Activated CD4-positive, alpha-beta T cell treated with anti-CD3 and anti-CD28 coated beads, Interleukin-2, Interleukin-6, amounts not matched to agents 100 ng/mL and 50 ng/mL, durations not matched to agents 16 hours and 8 hours (primary cell): Measurements from ENCODE around the gene EMP1.

Experiments used
- DNase-seq: peaks from one replicate; pipeline ENCODE4 v3.0.0-alpha.2; 2020

Gene EMP1

DNA sequence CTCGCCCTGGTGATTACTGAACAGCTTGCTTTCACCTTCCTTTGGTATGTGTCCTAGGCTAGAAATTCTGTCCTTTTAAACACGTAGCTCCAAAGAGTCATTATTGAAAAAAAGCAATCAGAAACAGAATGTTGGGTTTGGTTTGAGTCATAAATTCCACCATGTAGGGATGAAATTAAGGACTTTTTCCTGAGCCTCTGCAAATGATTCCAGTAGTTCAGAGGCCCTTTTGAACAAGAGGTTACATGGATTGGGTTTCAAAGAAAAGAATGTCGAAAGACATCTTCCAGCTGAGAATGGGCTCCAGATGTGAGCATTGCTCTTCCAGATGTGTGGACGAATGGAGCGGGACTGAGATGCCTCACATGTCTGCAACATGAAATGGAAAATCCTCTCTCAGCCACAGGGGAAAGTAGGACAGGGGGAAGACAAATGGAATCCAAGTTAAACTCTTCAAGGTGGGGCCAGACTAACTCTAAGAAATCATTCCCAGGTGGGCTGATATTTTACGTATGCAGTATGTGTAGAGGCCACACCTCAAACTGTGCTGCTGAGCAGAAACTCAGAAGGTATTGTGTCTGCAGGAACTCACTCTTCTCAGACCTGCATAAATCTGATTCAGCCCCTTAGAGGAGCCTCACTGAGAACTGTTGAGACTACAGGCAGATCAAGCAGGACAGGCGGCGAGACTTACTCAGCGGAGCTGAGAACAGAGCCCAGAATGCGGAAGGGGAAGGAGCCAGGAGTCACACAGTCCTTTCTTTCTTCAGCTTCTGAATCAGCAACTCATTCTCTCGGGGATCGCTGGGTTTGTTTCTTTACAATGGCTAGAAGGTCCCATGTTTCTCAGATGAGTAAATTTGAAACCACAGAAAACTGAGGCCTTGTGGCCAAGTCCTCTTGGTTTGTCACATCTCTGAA, 23.3 kb upstream of the EMP1 start:
- DNase-seq: peak; percentile 90

DNA sequence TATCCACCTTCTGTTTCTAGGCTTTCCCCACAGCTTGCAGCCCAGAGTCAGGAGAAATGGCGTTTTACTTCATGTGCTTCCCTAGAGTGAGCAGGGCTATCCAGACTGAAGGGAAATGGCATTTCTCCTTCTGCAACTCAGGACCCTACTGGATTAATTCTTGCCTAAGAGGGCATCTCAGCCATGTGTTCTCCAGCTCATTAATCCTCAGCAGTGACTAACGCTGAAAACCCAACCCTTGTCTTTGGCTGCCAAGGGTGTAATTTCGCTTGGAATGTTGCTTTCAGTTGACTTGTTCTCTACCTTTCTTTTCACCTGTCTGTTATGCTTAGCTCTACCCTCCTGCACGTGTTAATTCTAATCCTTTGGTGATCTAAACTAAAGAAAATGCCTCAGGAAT, 21.0 kb upstream of the EMP1 start:
- no peak for DNase-seq

DNA sequence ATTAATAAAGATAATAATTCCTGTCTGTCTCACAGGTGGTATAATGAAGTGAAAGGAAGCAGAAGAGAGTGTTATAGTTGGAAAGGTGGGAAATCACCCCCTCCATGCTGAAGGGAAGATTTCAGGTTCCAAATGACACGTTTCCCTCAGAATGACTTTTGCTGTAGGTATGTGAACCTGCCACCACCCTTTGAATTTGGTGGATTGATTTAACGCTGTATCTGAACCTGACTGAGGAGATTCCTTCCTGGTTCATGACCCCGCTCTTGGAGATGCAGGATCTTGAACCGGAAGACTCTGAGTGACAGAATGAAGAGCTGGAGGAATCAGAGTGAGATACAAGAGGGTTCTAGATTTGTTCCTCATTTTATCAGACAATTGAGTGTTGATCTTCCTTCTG, 20.3 kb upstream of the EMP1 start:
- no peak for DNase-seq

DNA sequence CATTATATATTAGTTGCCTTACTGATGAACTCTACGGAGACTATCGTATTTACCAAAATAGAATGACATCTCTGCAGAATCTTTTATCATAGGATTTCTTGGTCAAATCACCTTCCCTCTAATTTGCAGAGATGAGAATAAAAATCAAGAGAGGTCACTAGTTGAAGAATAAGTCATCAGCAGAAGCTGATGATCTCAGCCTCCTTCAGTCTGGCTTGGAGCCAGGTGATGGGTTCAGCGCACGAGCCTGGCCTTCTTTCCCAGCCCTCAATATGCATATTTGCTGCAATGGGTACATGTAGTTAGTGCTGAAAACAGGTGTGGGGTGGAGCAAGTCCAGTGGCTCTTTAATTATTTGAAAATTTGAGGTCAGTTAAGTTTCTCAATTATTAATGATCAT, 19.2 kb upstream of the EMP1 start:
- no peak for DNase-seq

DNA sequence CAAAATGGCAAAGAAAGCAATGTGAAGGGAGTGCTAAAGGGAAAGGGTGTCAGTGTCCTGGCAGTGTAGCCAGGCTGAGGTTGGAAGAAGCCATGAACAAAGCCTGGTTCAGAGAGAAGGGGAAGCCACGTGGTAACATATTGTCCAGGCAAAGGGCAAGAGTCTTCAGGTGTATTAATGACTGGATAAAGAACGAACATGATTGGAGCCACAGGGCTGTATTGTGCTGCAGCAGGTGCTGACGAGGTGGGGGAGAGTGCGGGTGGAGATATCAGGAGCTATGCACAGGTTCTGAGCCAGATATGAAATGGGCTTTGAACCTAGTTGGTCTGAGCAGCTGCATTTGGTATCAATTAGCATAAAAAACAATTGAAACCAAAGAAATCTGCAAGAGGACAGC, 18.6 kb upstream of the EMP1 start:
- no peak for DNase-seq

DNA sequence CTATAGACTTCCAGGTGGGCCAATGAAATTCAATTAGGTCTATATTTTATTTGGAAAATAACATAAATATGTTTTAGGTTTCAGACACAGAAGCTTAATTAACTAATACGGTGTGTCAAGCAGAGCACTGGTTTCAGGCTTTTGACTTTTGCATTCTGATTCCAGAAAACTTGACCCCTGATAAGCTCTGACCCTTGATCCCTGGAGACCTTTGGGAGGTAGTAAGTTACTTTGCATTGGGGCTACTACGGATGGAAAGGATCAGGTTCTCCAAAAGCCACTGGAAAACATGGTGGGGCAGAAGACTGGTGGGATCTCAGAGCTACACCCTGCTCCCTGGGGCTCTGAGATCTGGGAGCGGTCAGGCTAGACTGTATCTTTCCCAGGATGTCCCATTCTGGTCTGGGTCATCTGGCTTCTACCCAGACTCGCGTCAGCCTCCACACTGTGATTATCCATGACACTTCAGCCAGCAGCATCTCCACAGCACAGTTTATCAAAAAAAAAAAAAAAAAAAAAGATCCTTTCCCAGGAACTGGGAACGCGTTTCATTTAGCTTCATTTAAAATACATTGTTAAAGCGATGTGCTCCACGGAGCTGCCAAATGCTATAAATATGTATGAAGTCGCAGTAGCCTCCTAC, 17.8 kb upstream of the EMP1 start:
- no peak for DNase-seq

DNA sequence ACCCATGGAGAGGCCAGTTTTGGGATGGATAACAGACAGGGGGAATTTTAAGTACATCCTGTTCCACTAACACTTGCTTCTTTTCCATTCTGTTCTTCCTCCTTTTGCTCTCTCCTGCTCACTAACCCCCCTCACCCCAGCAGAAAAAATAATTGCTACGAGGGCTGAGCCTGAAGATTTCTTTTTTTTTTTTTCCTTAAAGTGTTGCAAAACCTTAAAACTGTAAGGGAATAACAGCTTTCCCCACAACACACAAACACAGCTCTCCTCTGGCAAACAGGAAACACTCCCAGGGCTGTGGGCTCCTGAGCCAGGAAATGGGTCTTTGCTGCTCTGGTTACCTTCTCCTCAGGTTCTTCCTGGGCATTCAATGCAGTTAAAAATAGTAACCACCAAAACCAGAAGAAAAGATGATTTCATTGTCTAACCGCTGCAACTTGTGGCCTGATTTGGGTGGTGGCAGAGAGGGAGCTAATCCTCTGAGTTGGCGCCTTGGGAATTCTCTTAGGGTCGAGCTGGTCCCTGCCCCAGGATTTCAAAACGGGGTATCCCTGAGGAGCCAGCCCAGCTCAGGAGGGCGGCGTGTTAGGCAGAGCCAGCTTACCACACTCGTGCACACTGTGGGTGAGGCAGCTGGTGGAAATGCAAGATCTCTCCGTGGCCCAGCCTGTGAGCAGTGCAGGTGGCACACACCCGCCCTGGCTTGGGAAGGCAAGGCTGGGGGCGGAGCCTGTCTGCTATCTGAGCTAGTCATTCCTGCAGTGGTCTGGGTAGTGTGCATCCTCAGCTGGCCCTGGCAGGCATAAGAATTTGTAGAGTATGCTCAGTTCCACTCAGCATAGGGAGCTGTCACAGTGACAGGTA, 17.1 kb upstream of the EMP1 start:
- DNase-seq: peak; percentile 88

DNA sequence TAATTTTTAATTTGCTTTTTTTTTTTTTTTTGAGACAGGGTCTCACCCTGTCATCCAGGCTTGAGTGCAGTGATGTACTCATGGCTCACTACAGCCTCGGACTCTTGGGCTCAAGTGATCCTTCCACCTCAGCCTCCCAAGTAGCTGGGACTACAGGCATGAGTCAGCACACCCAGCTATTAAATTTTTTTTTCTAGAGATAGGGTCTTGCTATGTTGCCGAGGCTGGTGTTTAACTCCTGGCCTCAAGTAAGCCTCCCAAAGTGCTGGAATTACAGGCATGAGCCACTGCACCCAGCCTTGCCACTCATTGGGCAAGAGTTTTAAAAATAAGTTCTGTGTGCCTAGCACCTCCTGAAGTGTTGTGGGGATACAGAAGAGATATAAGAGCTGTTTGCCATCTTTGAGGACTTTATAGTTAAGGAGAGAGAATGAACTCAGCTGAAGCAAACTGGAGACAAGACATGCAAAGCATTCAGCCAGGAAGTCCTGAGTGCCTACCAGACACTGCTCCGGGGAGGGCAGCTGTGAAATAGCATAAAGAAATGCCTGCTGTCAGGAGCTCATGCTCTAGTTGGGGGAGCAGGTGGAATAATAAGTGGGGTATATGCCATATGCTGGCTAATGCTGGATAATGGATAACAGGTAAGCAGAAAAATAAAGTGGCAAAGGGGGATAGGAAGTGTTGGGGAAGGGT, 15.0 kb upstream of the EMP1 start:
- no peak for DNase-seq

DNA sequence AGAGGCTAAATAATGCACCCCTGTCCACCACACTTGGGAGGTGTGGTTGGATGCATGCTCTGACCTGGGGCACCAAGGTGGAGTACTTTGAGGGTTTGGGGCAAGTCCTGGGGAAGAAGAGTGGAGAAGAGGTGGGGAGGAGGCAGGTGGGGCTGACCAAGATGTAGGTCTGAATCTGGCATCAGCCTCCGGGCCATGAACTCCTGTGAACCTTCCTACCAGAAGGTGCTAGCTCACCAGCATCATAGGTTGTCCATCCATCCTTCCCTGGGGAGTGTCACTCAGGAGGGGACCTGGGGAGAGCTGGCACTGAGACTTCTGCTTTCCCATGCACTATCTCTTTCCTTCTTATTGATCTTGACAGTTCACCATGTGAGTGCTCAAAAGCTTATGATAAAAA, 13.6 kb upstream of the EMP1 start:
- DNase-seq: no peak

DNA sequence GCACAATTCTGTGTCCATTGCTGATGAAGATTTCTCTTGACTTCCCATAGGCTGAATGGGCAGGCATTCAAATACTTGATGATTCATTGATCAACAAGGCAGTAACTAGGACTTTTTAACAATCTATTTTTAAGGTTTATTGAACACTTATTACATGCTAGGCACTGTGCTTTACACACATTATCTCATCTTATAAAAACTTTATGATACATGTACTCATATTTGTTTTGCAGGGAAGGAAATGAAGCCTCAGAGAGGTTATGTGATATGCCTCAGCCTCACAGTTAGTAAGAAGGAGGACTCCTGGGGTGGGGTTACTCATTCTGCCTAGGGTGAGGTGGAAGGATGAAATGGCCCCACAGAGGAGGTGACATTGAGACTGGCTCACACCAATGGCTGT, 12.9 kb upstream of the EMP1 start:
- DNase-seq: peak; percentile 52

DNA sequence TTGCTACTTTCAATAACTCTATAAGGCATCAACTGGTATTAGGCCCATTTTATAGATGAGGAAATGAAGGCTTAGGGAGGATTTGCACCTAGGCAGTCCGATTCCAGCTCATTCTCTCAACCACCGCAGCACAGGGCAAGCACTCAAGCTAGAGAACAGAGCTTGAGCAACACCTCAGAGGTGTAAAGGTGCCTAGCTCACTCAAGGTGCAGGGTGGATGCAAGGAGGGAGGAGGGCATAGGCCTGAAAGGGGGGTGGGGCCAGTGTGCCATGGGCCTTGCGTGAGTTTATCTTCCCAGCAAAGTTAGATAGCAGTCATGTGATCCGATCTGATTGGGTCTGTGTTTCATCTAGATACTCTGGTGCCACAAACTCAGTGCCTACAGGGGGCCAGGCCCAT, 10.2 kb upstream of the EMP1 start:
- no peak for DNase-seq

DNA sequence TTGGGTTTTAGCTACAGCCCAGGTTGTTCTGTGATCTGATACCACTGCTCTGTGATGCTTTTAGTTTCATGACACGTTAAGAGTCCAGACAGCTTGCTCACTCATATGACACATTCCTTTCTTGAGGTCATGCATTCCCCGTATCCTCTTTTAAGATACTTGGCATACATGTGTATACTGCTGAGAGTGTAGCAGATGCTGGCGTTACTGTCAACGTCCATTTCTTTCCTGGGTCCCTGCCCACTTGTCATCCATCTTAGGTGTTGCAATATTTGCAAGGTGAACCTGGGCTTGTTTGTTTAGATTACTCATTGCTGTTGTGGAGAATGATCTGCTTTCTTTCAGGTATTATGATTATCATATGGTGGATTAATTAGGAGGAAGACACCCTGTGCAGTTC, 9.1 kb upstream of the EMP1 start:
- DNase-seq: no peak

DNA sequence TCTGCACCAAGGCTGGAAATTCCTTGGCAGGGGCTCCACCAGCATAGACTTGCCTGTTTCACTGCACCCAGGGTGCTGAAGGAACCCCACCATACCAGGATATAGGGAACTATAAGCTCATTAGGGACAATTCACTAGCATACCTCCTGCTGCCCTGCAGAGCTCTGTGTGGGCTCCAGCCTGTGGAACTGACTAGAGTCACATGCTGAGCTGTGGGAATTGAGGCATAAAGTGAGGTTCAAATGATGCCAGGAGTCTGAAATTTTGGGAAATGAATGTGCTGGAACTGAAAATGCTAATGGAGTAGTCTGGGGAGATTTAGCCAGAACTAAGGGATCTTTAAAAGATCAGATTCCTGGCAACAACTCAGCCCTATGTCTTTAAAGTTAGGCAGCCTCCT, 7.3 kb upstream of the EMP1 start:
- DNase-seq: no peak

DNA sequence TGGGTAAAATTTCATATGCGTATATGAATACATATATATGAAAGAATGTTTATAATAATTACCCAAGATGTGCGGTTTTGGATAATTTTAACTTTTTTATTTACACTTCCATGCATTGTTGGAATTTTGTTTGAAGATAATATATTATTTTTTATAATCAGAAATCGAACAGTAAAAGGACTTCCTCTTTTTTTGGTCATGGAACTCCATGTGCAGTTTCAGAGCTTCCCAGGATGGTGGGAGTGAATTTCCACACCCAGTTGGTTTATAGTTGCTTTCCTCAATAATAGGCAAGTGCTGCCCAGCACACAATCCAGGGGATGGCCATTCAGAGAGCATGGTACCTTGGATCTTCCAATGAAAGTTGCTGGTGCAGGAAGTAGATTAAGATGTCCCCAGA, 6.3 kb upstream of the EMP1 start:
- DNase-seq: no peak

DNA sequence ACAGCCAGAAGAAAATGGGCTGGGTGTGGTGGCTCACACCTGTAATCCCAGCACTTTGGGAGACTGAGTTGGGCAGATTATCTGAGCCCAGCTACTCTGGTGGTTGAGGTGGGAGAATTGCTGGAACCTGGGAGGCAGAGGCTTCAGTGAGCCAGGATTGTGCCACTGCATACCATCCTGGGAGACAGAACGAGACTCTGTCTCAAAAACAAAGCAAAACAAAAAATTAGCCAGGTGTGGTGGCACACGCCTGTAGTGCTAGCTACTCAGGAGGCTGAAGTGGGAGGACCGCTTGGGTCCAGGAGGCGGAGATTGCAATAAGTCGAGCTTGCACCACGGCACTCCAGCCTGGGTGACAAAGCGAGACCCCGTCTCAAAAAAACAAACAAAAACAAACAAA, 3.8 kb upstream of the EMP1 start:
- DNase-seq: no peak

DNA sequence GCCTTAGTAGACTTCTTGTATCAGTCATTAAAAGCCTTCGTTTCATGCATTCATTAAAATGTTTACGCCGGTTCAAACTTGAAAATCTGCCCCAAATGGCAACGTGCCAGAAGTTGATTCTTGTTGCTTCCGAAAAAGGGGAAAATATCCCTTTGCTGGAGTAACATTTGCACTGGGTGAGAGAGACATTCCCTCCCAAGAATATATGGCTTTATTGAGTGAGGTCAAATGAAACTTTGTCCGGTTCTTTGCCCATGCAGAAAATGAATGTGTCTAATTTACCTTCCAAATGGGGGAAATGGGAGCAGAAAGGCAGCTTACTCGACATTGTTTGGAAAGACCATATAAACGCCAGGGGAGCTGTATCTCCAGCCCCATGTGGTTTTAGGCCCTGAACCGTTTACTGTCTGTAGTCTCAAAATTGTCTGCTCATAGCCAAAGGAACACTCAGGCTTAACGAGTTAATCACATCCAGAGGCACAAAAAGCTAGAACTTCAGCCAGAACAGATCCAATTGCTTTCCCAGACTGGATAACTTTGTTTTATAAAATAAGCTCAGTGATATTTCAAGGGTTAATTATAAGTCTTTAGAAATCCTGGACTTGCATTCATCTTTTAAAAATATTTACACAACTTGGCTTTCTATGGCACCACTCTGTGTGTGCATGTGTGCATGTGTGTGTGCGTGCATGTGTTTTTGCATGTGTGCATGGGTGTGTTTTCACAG, 2.9 kb upstream of the EMP1 start:
- DNase-seq: no peak

DNA sequence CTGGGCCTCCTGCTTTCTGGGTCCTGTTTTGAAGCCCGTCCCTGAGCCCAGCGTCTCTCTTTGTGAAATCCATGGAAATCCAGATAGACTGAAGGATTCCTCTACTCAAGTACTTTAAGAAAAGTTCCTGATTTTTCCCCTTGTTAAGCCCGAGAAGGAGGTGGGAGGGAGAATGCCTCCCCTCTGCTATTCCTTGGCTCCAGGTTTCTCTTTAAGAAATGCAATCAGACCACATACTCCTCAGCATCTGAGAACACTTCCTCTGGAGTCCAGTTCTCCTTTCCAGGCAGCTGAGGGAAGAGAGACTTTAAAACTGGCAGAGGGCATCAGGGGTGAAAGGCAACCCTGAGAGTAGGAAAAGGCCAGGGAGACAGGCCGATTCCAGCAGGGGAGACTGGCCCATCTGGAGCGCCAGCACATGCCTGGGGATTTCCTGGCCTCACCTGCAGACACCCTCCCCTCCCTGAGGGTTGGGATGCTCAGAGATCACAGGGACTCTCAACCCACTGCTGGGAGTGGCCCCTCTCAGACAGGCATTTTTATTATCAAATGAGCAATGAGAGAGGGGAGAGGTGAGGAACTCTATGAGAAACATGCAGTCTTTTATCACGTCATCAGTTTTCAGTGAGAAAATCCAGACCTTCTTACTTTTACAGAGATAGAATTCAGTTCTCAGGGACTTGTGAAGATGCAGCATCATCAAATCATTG, 2.0 kb upstream of the EMP1 start:
- no peak for DNase-seq

DNA sequence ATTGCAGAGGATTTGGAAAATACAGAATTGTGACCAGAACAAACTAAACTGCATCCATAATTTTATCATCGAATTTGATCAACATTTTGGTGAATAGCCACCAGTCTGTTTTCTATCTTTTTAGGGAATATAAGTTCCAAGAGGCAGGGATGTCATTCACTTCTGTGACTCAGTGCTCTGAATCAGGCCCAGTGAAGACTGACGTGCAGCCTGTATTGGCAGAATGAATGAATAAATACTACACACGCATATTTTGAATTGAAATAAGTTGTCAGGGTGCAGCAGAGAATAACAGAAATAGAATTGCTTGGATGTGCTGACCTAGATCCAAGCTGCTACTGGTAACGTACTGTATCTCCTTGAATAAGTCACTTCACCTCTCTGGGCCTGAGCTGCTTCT, 1.3 kb upstream of the EMP1 start:
- DNase-seq: no peak

DNA sequence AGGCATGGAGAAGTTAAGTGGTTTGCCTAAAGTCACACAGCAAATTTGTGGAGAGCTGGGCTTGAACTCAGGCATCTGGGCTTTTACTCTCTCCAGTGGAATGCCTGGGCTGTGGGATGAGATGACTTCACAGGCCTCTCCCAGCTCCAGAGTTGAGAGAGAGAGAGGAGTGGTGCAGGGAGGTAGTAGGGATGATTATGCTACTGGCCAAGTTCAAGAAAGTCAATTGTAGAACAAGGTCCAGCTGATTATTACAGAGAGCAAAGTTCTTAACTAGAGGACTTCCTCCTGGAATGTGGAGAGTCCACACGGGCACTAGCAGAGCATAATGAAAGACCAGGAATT, 769 bp upstream of the EMP1 start:
- no peak for DNase-seq

DNA sequence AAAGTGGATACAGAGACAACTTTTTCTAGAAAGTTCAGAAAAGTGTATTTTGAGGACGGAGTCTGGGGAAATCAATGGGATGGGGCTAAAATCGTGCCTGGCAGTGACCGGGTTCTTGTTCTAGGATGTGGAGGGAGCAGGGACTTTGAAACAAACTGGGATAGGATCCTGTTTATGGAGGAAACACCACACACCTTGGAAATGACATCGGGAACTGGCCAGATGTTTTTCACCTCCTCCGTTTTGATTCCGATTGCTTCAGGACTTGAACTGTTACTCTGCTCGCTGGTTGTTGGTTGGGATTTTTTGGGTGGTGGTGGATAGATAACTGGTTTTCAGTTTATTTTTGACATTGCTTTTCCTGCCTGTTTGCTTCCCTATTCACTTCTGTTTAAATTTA, 506 bp downstream of the EMP1 start:
- DNase-seq: no peak

DNA sequence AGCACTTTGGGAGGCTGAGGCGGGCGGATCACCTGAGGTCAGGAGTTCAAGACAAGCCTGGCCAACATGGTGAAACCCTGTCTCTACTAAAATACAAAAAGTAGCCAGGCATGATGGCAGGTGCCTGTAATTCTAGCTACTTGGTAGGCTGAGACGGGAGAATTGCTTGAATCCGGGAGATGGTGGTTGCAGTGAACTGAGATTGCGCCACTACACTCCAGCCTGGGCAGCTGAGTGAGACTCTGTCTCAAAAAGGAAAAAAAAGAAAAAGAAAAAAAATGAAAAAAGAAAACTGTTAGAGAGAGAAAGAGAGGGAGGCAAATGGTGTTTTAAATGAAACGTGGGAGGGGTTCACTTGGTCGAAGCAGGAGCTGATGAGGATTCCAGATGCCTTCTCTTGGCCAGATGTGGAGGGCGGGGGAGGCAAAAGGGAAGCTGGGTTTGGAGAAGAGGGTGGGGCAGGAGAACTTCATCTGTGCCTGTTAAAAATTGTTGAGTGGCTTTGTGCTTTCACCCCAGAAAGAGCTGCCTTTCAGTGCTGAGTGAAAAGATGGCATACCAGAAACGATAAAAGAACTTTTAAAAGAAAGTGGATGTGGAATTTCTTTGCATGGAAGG, 1.1 kb downstream of the EMP1 start:
- DNase-seq: no peak
